Activated T-cell treated with anti-CD3 and anti-CD28 coated beads, Interleukin-2, amount 50 U/mL, for 48 hours (primary cell): Measurements from ENCODE around the gene CCDC15.
"Not testable (repeated sequence)": the region's sequence is repeated elsewhere in the genome, so short reads cannot be mapped to it uniquely, and the experiment has no call there.

Experiments
- DNase-seq, 2 experiments: peaks; one replicate each; pipeline ENCODE4 v3.0.0-alpha.2; 2020

The CCDC15 gene

GRCh38 chr11:125001079-125001778 is 47.2 kb downstream of the CCDC15 start:
- no peak for DNase-seq

GRCh38 chr11:125001849-125002248 is 47.8 kb downstream of the CCDC15 start:
- no peak for DNase-seq

GRCh38 chr11:125005491-125005890 is 51.5 kb downstream of the CCDC15 start:
- no peak for DNase-seq

- DNase-seq, result no peak
These were observed 62.4 kb downstream of the CCDC15 start for GRCh38 chr11:125016413-125016812.

GRCh38 chr11:125020342-125020741 is 66.3 kb downstream of the CCDC15 start:
- no peak for DNase-seq

GRCh38 chr11:125022551-125022950 is 68.5 kb downstream of the CCDC15 start:
- no peak for DNase-seq

GRCh38 chr11:125025968-125026367 is 72.0 kb downstream of the CCDC15 start:
- no peak for DNase-seq

- DNase-seq, result not testable (repeated sequence)
These were observed 75.4 kb downstream of the CCDC15 start for GRCh38 chr11:125029431-125029830.

GRCh38 chr11:125036933-125037332 is 82.9 kb downstream of the CCDC15 start:
- no peak for DNase-seq

GRCh38 chr11:125049164-125049792 is 95.3 kb downstream of the CCDC15 start:
- DNase-seq, result no peak

- DNase-seq, result no peak
These were observed 98.0 kb downstream of the CCDC15 start for GRCh38 chr11:125052047-125052446.

- no peak for DNase-seq
These were observed 99.2 kb downstream of the CCDC15 start for GRCh38 chr11:125053167-125053566.

GRCh38 chr11:125055107-125055715 is 101.2 kb downstream of the CCDC15 start:
- no peak for DNase-seq

- DNase-seq, result not testable (repeated sequence)
These were observed 102.1 kb downstream of the CCDC15 start for GRCh38 chr11:125056111-125056510.

GRCh38 chr11:125056931-125057692 is 103.1 kb downstream of the CCDC15 start:
- DNase-seq, result no peak

GRCh38 chr11:125057693-125058016 is 103.7 kb downstream of the CCDC15 start:
- no peak for DNase-seq

- DNase-seq, result peak; percentile 14 to 16
These were observed 107.3 kb downstream of the CCDC15 start for GRCh38 chr11:125061281-125061680.

- no peak for DNase-seq
These were observed 108.4 kb downstream of the CCDC15 start for GRCh38 chr11:125062218-125062930.

GRCh38 chr11:125062931-125063428 is 109.0 kb downstream of the CCDC15 start, which contains the start of gene SLC37A2:
TSS of gene SLC37A2 (plus strand) at chr11:125063305. CDS start at chr11:125063368, 63 bp downstream.
- peak; percentile 54 to 63 for DNase-seq

- peak; percentile 24 to 31 for DNase-seq
These were observed 109.5 kb downstream of the CCDC15 start for GRCh38 chr11:125063429-125064043.

GRCh38 chr11:125064070-125064469 is 110.1 kb downstream of the CCDC15 start:
- no peak for DNase-seq

GRCh38 chr11:125068368-125068767 is 114.4 kb downstream of the CCDC15 start:
- DNase-seq, result no peak
